ENCODE results near the gene PHAF1. TPM values are rescaled to one million over a fixed set of nuclear protein-coding genes. Genes with fewer than 3 reads are reported as not detected.

Gene PHAF1
- polyA plus RNA-seq, 1 donor from 2014 or later: 9.8 TPM

DNA sequence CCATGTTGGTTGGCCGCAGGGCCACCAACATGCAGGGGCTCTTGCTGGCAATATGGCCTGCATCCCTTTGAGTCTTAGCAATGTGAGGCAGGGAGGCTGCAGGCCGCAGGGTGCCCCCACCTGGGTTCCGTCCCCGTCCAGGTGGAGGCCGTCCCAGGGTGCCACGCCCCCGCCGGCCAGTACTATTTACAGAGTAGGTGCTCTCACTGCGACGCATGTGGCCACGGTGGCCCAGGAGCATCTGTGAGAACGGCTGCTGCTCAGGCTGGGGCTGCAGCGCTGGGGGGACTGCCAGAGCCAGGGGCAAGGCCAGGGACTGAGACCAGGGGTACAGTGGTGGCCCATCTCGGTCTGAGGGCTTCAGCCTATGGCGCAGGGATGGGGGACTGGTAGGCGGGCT, 70.4 kb downstream of the PHAF1 start:
- Histone ChIP-seq H3K4me2 (ENCODE audit: low read length) (no peak overlapping the region), H3K9me3 (ENCODE audit: low read length) (no peaks in the 10 kb centered on the region), H3K27ac (ENCODE audit: low read length) (no peak overlapping the region), H3K36me3 (ENCODE audit: insufficient read depth, low read length) (no peaks in the 10 kb centered on the region), H3F3A (ENCODE audit: insufficient read depth, low read length, poor library complexity, severe bottlenecking) (no peaks in the 10 kb centered on the region), H4K20me1 (ENCODE audit: insufficient read depth) (peaks cover 14% of the 10 kb centered on the region), H2AFZ (ENCODE audit: low read depth, low read length) (no peak overlapping the region), H3K9ac (ENCODE audit: low read length) (no peak overlapping the region), H3K4me3 (ENCODE audit: low read length) (peak overlapping the region; percentile 91), H3K9me2 (ENCODE audit: insufficient read depth, low read length) (no peaks in the 10 kb centered on the region), H3K27me3 (ENCODE audit: insufficient read depth, low read depth, low read length) (peaks cover 27% of the 10 kb centered on the region), H3K79me2 (replicated peaks; ENCODE audit: insufficient read depth, low read length) (peaks cover 24% of the 10 kb centered on the region)
- no peak for TF ChIP-seq MXI1 (conservative IDR thresholded peaks at IDR 0.05; ENCODE audit: poor library complexity, severe bottlenecking)
- TF ChIP-seq RAD21 (conservative IDR thresholded peaks at IDR 0.05): no peak
- no peak for TF ChIP-seq CTCF (IDR thresholded peaks at IDR 0.05; ENCODE audit: poor library complexity, severe bottlenecking)
- TF ChIP-seq EZH2 (IDR thresholded peaks at IDR 0.05; ENCODE audit: borderline replicate concordance, insufficient read depth, low read length, poor library complexity, severe bottlenecking): no peak
- TF ChIP-seq, protein P1, sequence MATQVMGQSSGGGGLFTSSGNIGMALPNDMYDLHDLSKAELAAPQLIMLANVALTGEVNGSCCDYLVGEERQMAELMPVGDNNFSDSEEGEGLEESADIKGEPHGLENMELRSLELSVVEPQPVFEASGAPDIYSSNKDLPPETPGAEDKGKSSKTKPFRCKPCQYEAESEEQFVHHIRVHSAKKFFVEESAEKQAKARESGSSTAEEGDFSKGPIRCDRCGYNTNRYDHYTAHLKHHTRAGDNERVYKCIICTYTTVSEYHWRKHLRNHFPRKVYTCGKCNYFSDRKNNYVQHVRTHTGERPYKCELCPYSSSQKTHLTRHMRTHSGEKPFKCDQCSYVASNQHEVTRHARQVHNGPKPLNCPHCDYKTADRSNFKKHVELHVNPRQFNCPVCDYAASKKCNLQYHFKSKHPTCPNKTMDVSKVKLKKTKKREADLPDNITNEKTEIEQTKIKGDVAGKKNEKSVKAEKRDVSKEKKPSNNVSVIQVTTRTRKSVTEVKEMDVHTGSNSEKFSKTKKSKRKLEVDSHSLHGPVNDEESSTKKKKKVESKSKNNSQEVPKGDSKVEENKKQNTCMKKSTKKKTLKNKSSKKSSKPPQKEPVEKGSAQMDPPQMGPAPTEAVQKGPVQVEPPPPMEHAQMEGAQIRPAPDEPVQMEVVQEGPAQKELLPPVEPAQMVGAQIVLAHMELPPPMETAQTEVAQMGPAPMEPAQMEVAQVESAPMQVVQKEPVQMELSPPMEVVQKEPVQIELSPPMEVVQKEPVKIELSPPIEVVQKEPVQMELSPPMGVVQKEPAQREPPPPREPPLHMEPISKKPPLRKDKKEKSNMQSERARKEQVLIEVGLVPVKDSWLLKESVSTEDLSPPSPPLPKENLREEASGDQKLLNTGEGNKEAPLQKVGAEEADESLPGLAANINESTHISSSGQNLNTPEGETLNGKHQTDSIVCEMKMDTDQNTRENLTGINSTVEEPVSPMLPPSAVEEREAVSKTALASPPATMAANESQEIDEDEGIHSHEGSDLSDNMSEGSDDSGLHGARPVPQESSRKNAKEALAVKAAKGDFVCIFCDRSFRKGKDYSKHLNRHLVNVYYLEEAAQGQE (IDR thresholded peaks at IDR 0.05; ENCODE audit: borderline replicate concordance): no peak
- no peak for TF ChIP-seq POLR2AphosphoS5 (IDR thresholded peaks at IDR 0.05)
- TF ChIP-seq EP300 (conservative IDR thresholded peaks at IDR 0.05; ENCODE audit: poor library complexity, severe bottlenecking): no peak
- no peak for TF ChIP-seq SMC3 (conservative IDR thresholded peaks at IDR 0.05; ENCODE audit: poor library complexity)
- TF ChIP-seq TAF1 (IDR thresholded peaks at IDR 0.05; ENCODE audit: low read depth): no peak

- H3K9me2 ChIP-seq (ENCODE audit: insufficient read depth, low read length): no peaks in the 10 kb centered on the region
- TF ChIP-seq, protein P1 (IDR thresholded peaks at IDR 0.05; ENCODE audit: borderline replicate concordance): no peak
- no peak for TF ChIP-seq EZH2 (IDR thresholded peaks at IDR 0.05; ENCODE audit: borderline replicate concordance, insufficient read depth, low read length, poor library complexity, severe bottlenecking)
- TF ChIP-seq SMC3 (conservative IDR thresholded peaks at IDR 0.05; ENCODE audit: poor library complexity): no peak
- TF ChIP-seq EP300 (conservative IDR thresholded peaks at IDR 0.05; ENCODE audit: poor library complexity, severe bottlenecking): no peak
- no peak for TF ChIP-seq POLR2AphosphoS5 (IDR thresholded peaks at IDR 0.05)
- no peak for TF ChIP-seq MXI1 (conservative IDR thresholded peaks at IDR 0.05; ENCODE audit: poor library complexity, severe bottlenecking)
- TF ChIP-seq TAF1 (IDR thresholded peaks at IDR 0.05; ENCODE audit: low read depth): no peak
- TF ChIP-seq RAD21 (conservative IDR thresholded peaks at IDR 0.05): no peak
- TF ChIP-seq CTCF (IDR thresholded peaks at IDR 0.05; ENCODE audit: poor library complexity, severe bottlenecking): no peak
- no peaks in the 10 kb centered on the region for H3F3A ChIP-seq (ENCODE audit: insufficient read depth, low read length, poor library complexity, severe bottlenecking)
- H3K79me2 ChIP-seq (replicated peaks; ENCODE audit: insufficient read depth, low read length): peaks cover 24% of the 10 kb centered on the region
- no peak overlapping the region for H3K9ac ChIP-seq (ENCODE audit: low read length)
- no peaks in the 10 kb centered on the region for H3K9me3 ChIP-seq (ENCODE audit: low read length)
- H3K27ac ChIP-seq (ENCODE audit: low read length): no peak overlapping the region
- H2AFZ ChIP-seq (ENCODE audit: low read depth, low read length): no peak overlapping the region
- H4K20me1 ChIP-seq (ENCODE audit: insufficient read depth): peaks cover 9% of the 10 kb centered on the region
- H3K36me3 ChIP-seq (ENCODE audit: insufficient read depth, low read length): no peaks in the 10 kb centered on the region
- peaks cover 20% of the 10 kb centered on the region for H3K27me3 ChIP-seq (ENCODE audit: insufficient read depth, low read depth, low read length)
- peak overlapping the region; percentile 19 for H3K4me2 ChIP-seq (ENCODE audit: low read length)
- H3K4me3 ChIP-seq (ENCODE audit: low read length): peak overlapping the region; percentile 91
Measured at GRCh38 chr16:67181346-67181745, 71.6 kb downstream of the PHAF1 start.

All from neural cell (in vitro differentiated cells).